GM23248 (cell line): Measurements from ENCODE around the gene PDHX. TPM values are rescaled to one million over a fixed set of nuclear protein-coding genes. Genes with fewer than 3 reads are reported as not detected.

Experiments used
- DNase-seq: peaks from one replicate; pipeline ENCODE4 v3.0.0-alpha.2; 2015
- H2AFZ ChIP-seq: fragments of 200-600 bp; sonication (generic); 2 replicates; pipeline ENCODE4 v1.6.1; 2016; ENCODE audit warnings: antibody characterized with exemption
- H3F3A ChIP-seq: fragments of 200-600 bp; sonication (generic); 2 replicates; pipeline ENCODE4 v1.6.1; 2016; ENCODE audit warnings: mild to moderate bottlenecking, antibody characterized with exemption, mixed run types; ENCODE audit not compliant: insufficient read depth
- H3K27ac ChIP-seq: fragments of 200-600 bp; sonication (generic); 2 replicates; pipeline ENCODE4 v1.5.1; 2016; ENCODE audit warnings: mild to moderate bottlenecking
- H3K27me3 ChIP-seq: fragments of 200-600 bp; sonication (generic); replicated peaks from 2 replicates; pipeline ENCODE4 v1.6.1; 2016; ENCODE audit warnings: mild to moderate bottlenecking; ENCODE audit not compliant: insufficient read depth
- H3K36me3 ChIP-seq: fragments of 200-600 bp; sonication (generic); 2 replicates; pipeline ENCODE4 v1.6.1; 2016; ENCODE audit warnings: low read depth, mild to moderate bottlenecking
- H3K4me1 ChIP-seq: fragments of 200-600 bp; sonication (generic); 2 replicates; pipeline ENCODE4 v1.6.1; 2016; ENCODE audit warnings: mild to moderate bottlenecking; ENCODE audit not compliant: insufficient read depth
- H3K4me2 ChIP-seq: fragments of 200-600 bp; sonication (generic); one replicate; pipeline ENCODE4 v1.6.1; 2016; ENCODE audit warnings: mild to moderate bottlenecking; ENCODE audit not compliant: unreplicated experiment
- H3K4me3 ChIP-seq: fragments of 200-600 bp; sonication (generic); 2 replicates; pipeline ENCODE4 v1.5.1; 2016; ENCODE audit warnings: mild to moderate bottlenecking
- H3K79me2 ChIP-seq: fragments of 200-600 bp; sonication (generic); 2 replicates; pipeline ENCODE4 v1.6.1; 2016; ENCODE audit warnings: mild to moderate bottlenecking; ENCODE audit not compliant: insufficient read depth
- H3K9ac ChIP-seq: fragments of 200-600 bp; sonication (generic); 2 replicates; pipeline ENCODE4 v1.6.1; 2016; ENCODE audit warnings: mild to moderate bottlenecking
- H3K9me2 ChIP-seq: fragments of 200-600 bp; sonication (generic); 2 replicates; pipeline ENCODE4 v1.6.1; 2016; ENCODE audit warnings: mixed run types, mild to moderate bottlenecking, moderate library complexity; ENCODE audit not compliant: insufficient read depth
- H3K9me3 ChIP-seq: fragments of 200-600 bp; sonication (generic); one replicate; pipeline ENCODE4 v1.6.1; 2017; ENCODE audit warnings: low read depth
- H4K20me1 ChIP-seq: fragments of 200-600 bp; sonication (generic); 2 replicates; pipeline ENCODE4 v1.6.0; 2016; ENCODE audit not compliant: insufficient read depth
- EZH2 ChIP-seq: fragments of 200-600 bp; sonication (generic); IDR thresholded peaks from 2 replicates; pipeline ENCODE4 v1.6.1; 2018; ENCODE audit warnings: antibody characterized with exemption, mild to moderate bottlenecking; ENCODE audit not compliant: insufficient read depth, poor library complexity, severe bottlenecking
- EZH2phosphoT487 ChIP-seq: fragments of 200-600 bp; sonication (generic); IDR thresholded peaks from 2 replicates; pipeline ENCODE4 v1.6.1; 2018; ENCODE audit warnings: antibody characterized with exemption, moderate library complexity, mild to moderate bottlenecking, low read depth; ENCODE audit not compliant: insufficient read depth
- WGBS, 2 experiments: methylation state at CpG; one replicate each; pipeline ENCODE4 v1.1.6; 2015 to 2017; ENCODE audit warnings: low lambda C conversion rate in 2 of 2, low coverage in 1 of 2; ENCODE audit errors: missing lambda C conversion rate in 2 of 2; 5-methylcytosine and 5-hydroxymethylcytosine counted together
- in situ Hi-C: fragments of 300-500 bp; cut with MboI; formaldehyde crosslinking; loops from 2 replicates; pipeline ENCODE4 v1.15.0; 2020
- polyA plus RNA-seq: library from polyadenylated mRNA; unstranded; fragments of >200 nt; fragmentation: Nextera tagmentation; extraction: Ambion mirVana; gene quantifications from 2 replicates; pipeline ENCODE4 v1.2.1, GENCODE V29; 2016
- total RNA-seq: library from RNA; depleted of rRNA; stranded (reverse); fragments of >200 nt; shearing (Covaris generic); gene quantifications from 2 replicates; pipeline ENCODE4 v1.2.3, GENCODE V29; 2014

PDHX gene
- total and polyA plus RNA-seq, 2 experiments from 2014 or later, result 36.1 to 40.1 TPM

- H3K4me3 ChIP-seq, result no peak overlapping the region
- no peaks in the 10 kb centered on the region for H3K9me3 ChIP-seq
- peaks cover 30% of the 10 kb centered on the region; the same call in 1 of the 2 replicates for H3K79me2 ChIP-seq
- H3K27ac ChIP-seq, result no peak overlapping the region
- DNase-seq, result no peak
- no peaks in the 10 kb centered on the region for H3F3A ChIP-seq
- H3K4me1 ChIP-seq, result no peaks in the 10 kb centered on the region
- no peaks in the 10 kb centered on the region for H3K27me3 ChIP-seq
- H3K9ac ChIP-seq, result no peak overlapping the region
- no peaks in the 10 kb centered on the region for H3K9me2 ChIP-seq
- TF ChIP-seq EZH2phosphoT487 (no peak), EZH2 (no peak)
- WGBS, 2 experiments, result 97 to 98% methylated on average over 3 of the region's 3 CpGs
- no peak overlapping the region for H3K4me2 ChIP-seq
- in situ Hi-C loops, result no loop called here
- no peaks in the 10 kb centered on the region for H4K20me1 ChIP-seq
- H3K36me3 ChIP-seq, result no peaks in the 10 kb centered on the region
- H2AFZ ChIP-seq, result no peak overlapping the region
Measured at GRCh38 chr11:34897171-34897870, 19.1 kb upstream of the PDHX start.

- Histone ChIP-seq H3K9me2 (no peaks in the 10 kb centered on the region), H4K20me1 (no peaks in the 10 kb centered on the region), H3F3A (no peaks in the 10 kb centered on the region), H3K79me2 (peaks cover 39% of the 10 kb centered on the region; the same call in 1 of the 2 replicates), H3K4me2 (no peak overlapping the region), H3K4me1 (no peaks in the 10 kb centered on the region), H3K36me3 (no peaks in the 10 kb centered on the region), H3K27me3 (no peaks in the 10 kb centered on the region), H3K27ac (no peak overlapping the region), H3K9me3 (no peaks in the 10 kb centered on the region), H2AFZ (no peak overlapping the region), H3K9ac (no peak overlapping the region), H3K4me3 (no peak overlapping the region)
- in situ Hi-C loops, result no loop called here
- DNase-seq, result no peak
- TF ChIP-seq EZH2 (no peak), EZH2phosphoT487 (no peak)
- 82 to 88% methylated on average over 9 to 10 of the region's 10 CpGs for WGBS, 2 experiments
Measured at GRCh38 chr11:34898474-34898873, 17.9 kb upstream of the PDHX start.

GRCh38 chr11:34899633-34900016 is 16.8 kb upstream of the PDHX start:
- no peak for TF ChIP-seq EZH2phosphoT487
- TF ChIP-seq EZH2, result no peak
- Histone ChIP-seq H4K20me1 (no peaks in the 10 kb centered on the region), H3K27me3 (no peaks in the 10 kb centered on the region), H3K4me1 (no peaks in the 10 kb centered on the region), H3K9me3 (no peaks in the 10 kb centered on the region), H3K27ac (no peak overlapping the region), H3K36me3 (no peaks in the 10 kb centered on the region), H3K9ac (no peak overlapping the region), H3K79me2 (peaks cover 47% of the 10 kb centered on the region; the same call in 1 of the 2 replicates), H3K4me3 (no peak overlapping the region), H3K4me2 (no peak overlapping the region), H3F3A (no peaks in the 10 kb centered on the region), H3K9me2 (no peaks in the 10 kb centered on the region), H2AFZ (no peak overlapping the region)
- no peak for DNase-seq
- WGBS, 2 experiments, result 93 to 94% methylated on average over 5 of the region's 5 CpGs
- in situ Hi-C loops, result no loop called here

GRCh38 chr11:34904421-34904955 is 11.9 kb upstream of the PDHX start:
- Histone ChIP-seq H3K9ac (no peak overlapping the region), H2AFZ (no peak overlapping the region), H3F3A (no peaks in the 10 kb centered on the region), H3K27me3 (no peaks in the 10 kb centered on the region), H3K4me2 (no peak overlapping the region), H3K4me3 (no peak overlapping the region), H3K36me3 (no peaks in the 10 kb centered on the region), H3K27ac (no peak overlapping the region), H3K79me2 (peaks cover 68% of the 10 kb centered on the region), H4K20me1 (no peaks in the 10 kb centered on the region), H3K9me2 (no peaks in the 10 kb centered on the region), H3K4me1 (no peaks in the 10 kb centered on the region), H3K9me3 (no peaks in the 10 kb centered on the region)
- DNase-seq, result no peak
- in situ Hi-C loops, result no loop called here
- 97 to 100% methylated on average over 3 of the region's 3 CpGs for WGBS, 2 experiments
- TF ChIP-seq EZH2 (no peak), EZH2phosphoT487 (no peak)
